Activated naive CD4-positive, alpha-beta T cell treated with anti-CD3 and anti-CD28 coated beads, Interleukin-2, amount 10 ng/mL, durations not matched to agents 7 days and 5 days (primary cell): Measurements from ENCODE around the gene LAMB4.

Source experiments
- CTCF ChIA-PET: fragments of 350-600 bp; sonication (Branson Sonifier 250); formaldehyde crosslinking; loops from one replicate; lab custom pipeline; 2021; ENCODE audit warnings: antibody characterized with exemption; lab: Charles Lee
- DNase-seq: peaks from one replicate; pipeline ENCODE4 v3.0.0-alpha.2; 2020
- H3K27ac Mint-ChIP-seq: one replicate; pipeline ENCODE4 v1.8.0; 2021; ENCODE audit warnings: mild to moderate bottlenecking, moderate library complexity, mixed read lengths
- H3K27me3 Mint-ChIP-seq: one replicate; pipeline ENCODE4 v1.8.0; 2021; ENCODE audit warnings: mild to moderate bottlenecking, mixed read lengths
- H3K36me3 Mint-ChIP-seq: one replicate; pipeline ENCODE4 v1.8.0; 2021; ENCODE audit warnings: mixed read lengths
- H3K4me1 Mint-ChIP-seq: one replicate; pipeline ENCODE4 v1.8.0; 2021; ENCODE audit warnings: mixed read lengths
- H3K4me3 Mint-ChIP-seq: one replicate; pipeline ENCODE4 v1.8.0; 2021; ENCODE audit warnings: mild to moderate bottlenecking, moderate library complexity, mixed read lengths
- H3K9me3 Mint-ChIP-seq: one replicate; pipeline ENCODE4 v1.8.0; 2021; ENCODE audit warnings: mixed read lengths

LAMB4 gene

DNA sequence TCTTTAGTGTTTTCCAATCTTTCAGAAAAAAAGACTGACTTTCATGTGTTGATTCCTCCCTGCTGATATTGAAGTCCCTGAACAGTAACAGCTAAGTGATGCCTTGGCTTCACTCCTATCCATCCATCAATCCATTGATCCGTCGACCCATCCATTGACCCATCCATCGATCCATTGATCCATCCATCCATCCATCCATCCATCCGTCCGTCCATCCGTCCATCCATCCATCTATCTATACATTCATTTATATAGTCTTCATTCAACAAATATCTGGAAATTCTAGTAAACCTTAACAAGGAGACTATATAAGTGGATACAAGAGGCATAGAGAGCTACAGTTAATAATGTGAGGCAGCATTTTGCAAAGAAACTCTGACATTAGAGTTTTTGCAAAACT lies 105.6 kb downstream of the LAMB4 start:
- no peak for DNase-seq
- CTCF ChIA-PET, result no interaction called here
- Mint-ChIP-seq H3K27ac (no peak overlapping the region), H3K9me3 (no peaks in the 10 kb centered on the region), H3K36me3 (no peaks in the 10 kb centered on the region), H3K27me3 (peaks cover 28% of the 10 kb centered on the region), H3K4me3 (no peak overlapping the region), H3K4me1 (no peaks in the 10 kb centered on the region)

- Mint-ChIP-seq H3K27me3 (peaks cover 17% of the 10 kb centered on the region), H3K4me1 (no peaks in the 10 kb centered on the region), H3K36me3 (no peaks in the 10 kb centered on the region), H3K9me3 (no peaks in the 10 kb centered on the region), H3K4me3 (no peak overlapping the region), H3K27ac (no peak overlapping the region)
- no peak for DNase-seq
- CTCF ChIA-PET, result interaction anchor here (0.6 kb wide), 1 partner anchor 67 kb away, joined by 3 read pairs; no protein-coding TSS in a partner anchor
These were observed 109.6 kb downstream of the LAMB4 start for GRCh38 chr7:108020585-108020984.

- DNase-seq, result no peak
- Mint-ChIP-seq H3K4me3 (no peak overlapping the region), H3K27me3 (peaks cover 4% of the 10 kb centered on the region), H3K9me3 (no peaks in the 10 kb centered on the region), H3K4me1 (no peaks in the 10 kb centered on the region), H3K27ac (no peak overlapping the region), H3K36me3 (no peaks in the 10 kb centered on the region)
- CTCF ChIA-PET, result no interaction called here
These were observed 111.5 kb downstream of the LAMB4 start for GRCh38 chr7:108018668-108019067.

- Mint-ChIP-seq H3K27ac (no peak overlapping the region), H3K36me3 (no peaks in the 10 kb centered on the region), H3K9me3 (no peaks in the 10 kb centered on the region), H3K27me3 (peaks cover 4% of the 10 kb centered on the region), H3K4me3 (no peak overlapping the region), H3K4me1 (no peaks in the 10 kb centered on the region)
- no peak for DNase-seq
- CTCF ChIA-PET, result no interaction called here
These were observed 112.4 kb downstream of the LAMB4 start for GRCh38 chr7:108017776-108018151.

- Mint-ChIP-seq H3K4me3 (no peak overlapping the region), H3K36me3 (no peaks in the 10 kb centered on the region), H3K27ac (no peak overlapping the region), H3K27me3 (peaks cover 4% of the 10 kb centered on the region), H3K4me1 (no peaks in the 10 kb centered on the region), H3K9me3 (no peaks in the 10 kb centered on the region)
- CTCF ChIA-PET, result interaction anchor here (1.4 kb wide), 1 partner anchor 12 kb away, joined by 3 read pairs; no protein-coding TSS in a partner anchor
- no peak for DNase-seq
These were observed 113.1 kb downstream of the LAMB4 start for GRCh38 chr7:108016841-108017775.

DNA sequence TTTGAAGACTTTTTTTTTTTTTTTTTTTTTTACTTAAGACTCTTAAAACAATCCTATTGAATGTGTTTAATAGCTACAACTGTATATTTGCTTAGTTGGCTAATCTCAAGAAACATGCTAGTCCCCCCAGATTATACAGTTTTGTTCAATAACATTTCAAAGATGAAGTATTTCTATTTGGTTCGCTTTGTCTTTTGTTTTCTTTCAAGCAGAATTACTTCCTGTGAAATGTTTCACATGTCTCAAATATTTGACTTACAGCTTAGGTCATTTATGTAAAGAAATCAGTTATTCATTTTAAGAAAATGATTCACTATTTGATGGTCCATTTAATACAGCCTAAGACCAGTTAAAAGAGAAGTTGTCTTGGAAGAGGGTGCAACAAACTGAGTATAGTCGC lies 114.4 kb downstream of the LAMB4 start:
- H3K36me3 Mint-ChIP-seq, result no peaks in the 10 kb centered on the region
- DNase-seq, result no peak
- CTCF ChIA-PET, result interaction anchor here (1.4 kb wide), 1 partner anchor 10 kb away, joined by 3 read pairs; no protein-coding TSS in a partner anchor
- no peak overlapping the region for H3K27ac Mint-ChIP-seq
- H3K4me1 Mint-ChIP-seq, result no peaks in the 10 kb centered on the region
- no peaks in the 10 kb centered on the region for H3K9me3 Mint-ChIP-seq
- H3K4me3 Mint-ChIP-seq, result no peak overlapping the region
- H3K27me3 Mint-ChIP-seq, result no peaks in the 10 kb centered on the region

DNA sequence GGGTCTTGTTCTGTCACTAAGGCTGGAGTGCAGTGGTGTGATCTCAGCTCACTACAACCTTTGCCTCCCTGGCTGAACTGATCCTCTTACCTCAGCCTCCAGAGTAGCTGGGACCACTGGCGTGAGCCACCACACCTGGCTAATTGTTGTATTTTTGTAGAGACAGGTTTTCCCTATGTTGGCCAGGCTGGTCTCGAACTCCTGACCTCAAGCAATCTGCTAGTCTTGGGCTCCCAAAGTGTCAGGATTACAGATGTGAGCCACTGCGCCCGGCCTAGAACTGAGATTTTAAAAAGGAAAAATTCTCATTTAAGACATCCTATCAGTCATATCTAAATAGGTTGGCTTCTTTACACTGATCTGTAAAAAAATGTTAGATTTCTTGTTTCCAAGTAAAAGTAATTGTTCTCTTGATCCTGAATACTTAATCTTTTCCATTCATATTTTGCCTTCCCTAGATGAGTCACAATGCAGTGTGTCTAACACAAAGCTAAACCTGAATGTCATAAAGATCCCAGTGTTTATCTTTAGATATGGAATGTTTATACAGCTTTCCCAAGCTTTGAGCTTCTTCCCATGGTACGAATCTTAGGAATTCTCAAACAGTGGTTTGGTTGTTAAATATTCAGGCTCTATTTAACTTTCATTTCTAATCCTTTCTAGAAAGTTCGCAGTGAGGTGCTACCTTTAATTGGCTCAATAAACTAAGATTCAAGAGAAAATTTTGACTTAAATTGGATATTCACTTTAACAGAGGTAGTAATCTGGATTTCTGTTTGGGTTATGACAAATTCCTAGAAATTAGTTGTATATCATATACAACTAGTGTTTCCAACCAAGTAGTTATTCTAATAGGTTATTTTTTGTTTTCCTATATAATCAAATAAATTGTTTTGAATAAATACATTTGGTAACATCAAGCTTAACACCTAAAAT lies 115.1 kb downstream of the LAMB4 start:
- no peak overlapping the region for H3K27ac Mint-ChIP-seq
- H3K9me3 Mint-ChIP-seq, result no peaks in the 10 kb centered on the region
- CTCF ChIA-PET, result no interaction called here
- no peaks in the 10 kb centered on the region for H3K27me3 Mint-ChIP-seq
- H3K36me3 Mint-ChIP-seq, result no peaks in the 10 kb centered on the region
- no peaks in the 10 kb centered on the region for H3K4me1 Mint-ChIP-seq
- DNase-seq, result no peak
- H3K4me3 Mint-ChIP-seq, result no peak overlapping the region

DNA sequence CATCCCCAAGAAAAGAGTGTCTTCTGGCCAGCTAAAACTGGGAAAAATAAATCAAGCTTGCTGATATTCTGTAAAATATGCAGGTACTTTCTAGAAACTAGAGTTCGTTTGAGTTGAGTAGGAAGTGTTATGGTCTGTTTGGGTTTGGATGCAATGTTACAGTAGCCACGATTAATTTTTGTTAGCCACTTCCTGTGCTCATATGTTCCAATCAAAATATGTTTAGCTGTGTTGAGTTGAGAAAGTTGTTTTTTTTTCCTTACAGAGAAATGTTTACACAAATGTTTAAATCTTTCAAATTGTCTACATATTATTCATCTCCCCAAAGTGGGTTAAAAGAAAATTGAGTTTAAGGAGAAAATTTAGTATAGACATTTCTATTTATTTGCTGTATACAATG lies 115.9 kb downstream of the LAMB4 start:
- CTCF ChIA-PET, result no interaction called here
- H3K4me1 Mint-ChIP-seq, result no peaks in the 10 kb centered on the region

DNA sequence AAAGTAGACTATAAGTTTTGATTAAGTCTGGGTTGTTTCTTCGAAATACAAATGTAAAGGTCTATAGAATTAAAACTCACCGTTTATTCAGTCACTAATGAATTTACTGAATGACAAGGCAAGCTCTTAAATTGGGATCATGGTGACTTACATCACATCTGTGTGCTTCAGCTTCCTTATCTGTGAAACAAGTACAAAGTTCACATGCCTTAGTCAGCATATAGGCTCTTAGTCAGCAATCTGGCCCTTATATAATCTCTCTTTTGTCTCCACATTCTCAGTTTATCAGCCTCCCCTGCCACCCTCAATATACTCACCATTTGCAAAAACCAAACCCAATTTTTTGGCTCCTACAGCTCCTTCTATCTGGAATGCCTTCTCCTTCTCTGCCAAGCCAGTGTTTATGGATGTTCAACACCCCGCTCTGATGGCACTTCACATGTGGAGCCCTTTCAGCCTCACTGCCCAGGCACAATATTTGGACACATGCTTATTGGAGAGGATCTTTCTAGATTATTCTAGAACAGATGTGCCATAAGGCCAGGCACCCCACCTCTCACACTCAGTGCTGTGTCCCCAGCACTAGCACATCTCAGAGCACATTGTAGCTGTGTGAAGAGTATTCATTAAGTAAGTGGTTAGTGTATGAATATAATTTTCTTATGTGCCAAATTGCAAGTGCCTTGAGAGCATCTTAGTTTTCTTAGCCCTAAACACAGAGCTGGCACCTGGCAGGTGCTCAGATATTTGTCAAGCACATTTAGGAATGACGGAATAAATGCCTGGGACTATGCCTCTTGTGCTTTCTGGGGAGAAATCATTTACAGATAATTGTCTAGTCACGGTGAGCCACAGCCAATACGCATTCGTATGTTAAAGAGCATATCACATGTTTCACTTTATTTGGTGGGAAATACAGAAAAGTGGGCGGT lies 117.4 kb downstream of the LAMB4 start:
- no peak for DNase-seq
- CTCF ChIA-PET, result no interaction called here

More for the DNA sequence above, 115.9 kb downstream of the LAMB4 start:
- Mint-ChIP-seq H3K4me3 (no peak overlapping the region), H3K27ac (no peak overlapping the region), H3K27me3 (no peaks in the 10 kb centered on the region), H3K36me3 (no peaks in the 10 kb centered on the region), H3K9me3 (no peaks in the 10 kb centered on the region)
- no peak for DNase-seq

DNA sequence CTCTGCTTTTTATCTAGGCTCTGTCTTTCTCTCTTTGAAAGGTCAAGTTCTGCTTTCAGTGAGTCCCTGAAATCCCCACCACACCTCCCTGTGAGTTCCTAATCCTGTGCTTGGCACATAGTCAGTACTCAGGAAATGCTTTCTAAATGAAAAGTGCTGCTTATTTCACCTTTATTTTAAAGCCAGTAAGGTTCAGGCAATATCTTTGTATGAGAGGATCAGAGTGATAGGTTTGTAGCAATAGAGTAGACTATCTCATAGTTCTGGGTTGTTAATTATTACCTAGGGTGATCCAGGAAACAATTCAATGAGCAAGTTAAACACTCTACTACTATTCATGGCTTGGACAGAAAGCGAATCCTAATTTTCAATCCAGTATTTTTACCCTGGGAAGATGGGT lies 119.8 kb downstream of the LAMB4 start:
- no peak overlapping the region for H3K4me3 Mint-ChIP-seq
- H3K27me3 Mint-ChIP-seq, result peaks cover 21% of the 10 kb centered on the region
- no peaks in the 10 kb centered on the region for H3K36me3 Mint-ChIP-seq
- CTCF ChIA-PET, result no interaction called here
- no peak for DNase-seq
- H3K9me3 Mint-ChIP-seq, result no peaks in the 10 kb centered on the region
- no peak overlapping the region for H3K27ac Mint-ChIP-seq
- H3K4me1 Mint-ChIP-seq, result no peaks in the 10 kb centered on the region

More for the DNA sequence above, 117.4 kb downstream of the LAMB4 start:
- no peaks in the 10 kb centered on the region for H3K4me1 Mint-ChIP-seq
- peaks cover 5% of the 10 kb centered on the region for H3K27me3 Mint-ChIP-seq
- no peaks in the 10 kb centered on the region for H3K9me3 Mint-ChIP-seq
- H3K36me3 Mint-ChIP-seq, result no peaks in the 10 kb centered on the region
- H3K27ac Mint-ChIP-seq, result no peak overlapping the region
- H3K4me3 Mint-ChIP-seq, result no peak overlapping the region

GRCh38 chr7:108009873-108010272 lies 120.3 kb downstream of the LAMB4 start:
- H3K4me3 Mint-ChIP-seq, result no peak overlapping the region
- CTCF ChIA-PET, result no interaction called here
- H3K27ac Mint-ChIP-seq, result no peak overlapping the region
- DNase-seq, result no peak
- no peaks in the 10 kb centered on the region for H3K4me1 Mint-ChIP-seq
- no peaks in the 10 kb centered on the region for H3K9me3 Mint-ChIP-seq
- H3K36me3 Mint-ChIP-seq, result no peaks in the 10 kb centered on the region
- H3K27me3 Mint-ChIP-seq, result peaks cover 26% of the 10 kb centered on the region

DNA sequence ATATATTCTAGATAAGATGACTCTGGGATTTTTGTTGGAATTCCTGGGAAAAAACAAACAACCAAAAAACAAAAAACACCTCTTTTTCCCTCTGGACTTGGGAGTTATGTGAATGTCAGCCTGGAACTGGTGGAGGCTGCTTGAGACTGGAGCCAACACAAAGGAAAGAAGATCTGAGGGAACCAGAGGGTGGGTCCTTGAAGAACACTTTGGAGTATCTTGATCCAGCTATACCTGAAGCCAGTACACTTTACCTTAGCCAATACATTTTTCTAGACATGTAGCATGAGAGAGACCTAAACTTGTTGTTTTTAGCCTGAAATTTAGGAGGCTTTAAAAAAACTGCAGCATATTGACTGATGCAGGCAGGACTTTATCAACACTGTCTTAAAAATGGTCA lies 121.3 kb downstream of the LAMB4 start:
- Mint-ChIP-seq H3K36me3 (no peaks in the 10 kb centered on the region), H3K27me3 (peaks cover 37% of the 10 kb centered on the region), H3K4me1 (peaks cover 4% of the 10 kb centered on the region), H3K4me3 (no peak overlapping the region), H3K27ac (no peak overlapping the region), H3K9me3 (no peaks in the 10 kb centered on the region)
- CTCF ChIA-PET, result no interaction called here
- DNase-seq, result no peak

- Mint-ChIP-seq H3K4me1 (peaks cover 4% of the 10 kb centered on the region), H3K4me3 (no peak overlapping the region), H3K27me3 (peaks cover 43% of the 10 kb centered on the region), H3K36me3 (no peaks in the 10 kb centered on the region), H3K27ac (no peak overlapping the region), H3K9me3 (no peaks in the 10 kb centered on the region)
- no peak for DNase-seq
- CTCF ChIA-PET, result no interaction called here
These were observed 121.9 kb downstream of the LAMB4 start for GRCh38 chr7:108008240-108008639.
